Ectodermal cell (in vitro differentiated cells): Measurements from ENCODE around the gene GOLGA6L9. TPM values are rescaled to one million over a fixed set of nuclear protein-coding genes. Genes with fewer than 3 reads are reported as not detected.
"Not testable (repeated sequence)": the region's sequence is repeated elsewhere in the genome, so short reads cannot be mapped to it uniquely, and the experiment has no call there.

Experiments
- H3K27ac ChIP-seq: 2 replicates; pipeline ENCODE4 v1.7.0; 2013; ENCODE audit warnings: mild to moderate bottlenecking, low read depth, low read length; ENCODE audit not compliant: insufficient read depth, poor library complexity, severe bottlenecking
- H3K27me3 ChIP-seq: 2 replicates; pipeline ENCODE4 v1.7.0; 2013; ENCODE audit warnings: mild to moderate bottlenecking, low read length; ENCODE audit not compliant: insufficient read depth, control insufficient read depth, poor library complexity, severe bottlenecking
- H3K36me3 ChIP-seq: one replicate; pipeline ENCODE4 v1.7.0; 2013; ENCODE audit warnings: low read length; ENCODE audit not compliant: control insufficient read depth, insufficient read depth
- H3K4me1 ChIP-seq: one replicate; pipeline ENCODE4 v1.7.0; 2013; ENCODE audit warnings: low read length; ENCODE audit not compliant: control insufficient read depth, insufficient read depth
- H3K4me3 ChIP-seq: 2 replicates; pipeline ENCODE4 v1.7.0; 2013; ENCODE audit warnings: low read depth, low read length, control low read depth; ENCODE audit not compliant: insufficient read depth
- H3K9me3 ChIP-seq: 2 replicates; pipeline ENCODE4 v1.7.0; 2013; ENCODE audit warnings: mild to moderate bottlenecking, low read length, moderate library complexity; ENCODE audit not compliant: control insufficient read depth
- WGBS, 2 experiments: methylation state at CpG; one replicate each; pipeline ENCODE4 v1.1.7; 2013; ENCODE audit warnings: missing lambda C conversion rate in 2 of 2; 5-methylcytosine and 5-hydroxymethylcytosine counted together
- polyA plus RNA-seq, 4 experiments: library from polyadenylated mRNA; stranded (reverse); fragments of 50-300 nt; gene quantifications; one replicate each; pipeline ENCODE4 v1.2.3, GENCODE V29; 2013

Gene GOLGA6L9, protein sequence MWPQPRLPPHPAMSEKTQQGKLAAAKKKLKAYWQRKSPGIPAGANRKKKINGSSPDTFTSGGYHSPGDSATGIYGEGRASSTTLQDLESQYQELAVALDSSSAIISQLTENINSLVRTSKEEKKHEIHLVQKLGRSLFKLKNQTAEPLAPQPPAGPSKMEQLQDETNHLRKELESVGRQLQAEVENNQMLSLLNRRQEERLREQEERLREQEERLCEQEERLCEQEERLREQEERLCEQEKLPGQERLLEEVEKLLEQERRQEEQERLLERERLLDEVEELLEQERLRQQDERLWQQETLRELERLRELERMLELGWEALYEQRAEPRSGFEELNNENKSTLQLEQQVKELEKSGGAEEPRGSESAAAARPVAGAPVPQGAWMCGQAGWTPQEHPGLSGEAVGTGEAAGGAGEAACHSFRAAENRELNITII
- polyA plus RNA-seq (2013, experiment 1 of 4) = 10.7 TPM
- 10.6 TPM for polyA plus RNA-seq (2013, experiment 2 of 4)
- 9.2 TPM for polyA plus RNA-seq (2013, experiment 3 of 4)
- polyA plus RNA-seq (2013, experiment 4 of 4) = 10.1 TPM

DNA sequence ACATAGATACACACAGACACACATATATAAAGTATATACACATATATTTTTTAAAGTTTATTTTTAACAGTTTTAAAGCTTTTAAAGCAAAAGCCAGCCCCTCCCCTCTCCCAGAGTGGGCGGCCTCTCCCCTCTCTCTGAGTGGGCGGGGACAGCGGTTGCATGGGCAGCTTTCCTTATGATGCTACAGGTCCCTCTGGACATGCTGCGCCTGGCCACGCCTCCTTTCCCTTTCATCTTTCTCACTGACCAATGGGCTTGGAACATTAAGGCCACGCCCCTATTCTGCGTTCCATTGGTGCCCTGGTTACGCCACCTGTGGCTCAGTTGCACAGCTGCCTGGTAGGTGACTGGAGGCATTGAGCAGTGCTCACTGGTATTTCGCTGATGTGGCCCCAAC is at the start of gene GOLGA6L9:
TSS of gene GOLGA6L9 (plus strand) at position 124 of the 400 bp plus-strand sequence. CDS start at position 388, 264 bp downstream.
- H3K27ac ChIP-seq, H3K9me3 ChIP-seq, H3K27me3 ChIP-seq, H3K4me3 ChIP-seq, H3K4me1 ChIP-seq, H3K36me3 ChIP-seq: not testable (repeated sequence)
- 83 to 92% methylated on average over 3 to 5 of the region's 9 CpGs for WGBS, 2 experiments

DNA sequence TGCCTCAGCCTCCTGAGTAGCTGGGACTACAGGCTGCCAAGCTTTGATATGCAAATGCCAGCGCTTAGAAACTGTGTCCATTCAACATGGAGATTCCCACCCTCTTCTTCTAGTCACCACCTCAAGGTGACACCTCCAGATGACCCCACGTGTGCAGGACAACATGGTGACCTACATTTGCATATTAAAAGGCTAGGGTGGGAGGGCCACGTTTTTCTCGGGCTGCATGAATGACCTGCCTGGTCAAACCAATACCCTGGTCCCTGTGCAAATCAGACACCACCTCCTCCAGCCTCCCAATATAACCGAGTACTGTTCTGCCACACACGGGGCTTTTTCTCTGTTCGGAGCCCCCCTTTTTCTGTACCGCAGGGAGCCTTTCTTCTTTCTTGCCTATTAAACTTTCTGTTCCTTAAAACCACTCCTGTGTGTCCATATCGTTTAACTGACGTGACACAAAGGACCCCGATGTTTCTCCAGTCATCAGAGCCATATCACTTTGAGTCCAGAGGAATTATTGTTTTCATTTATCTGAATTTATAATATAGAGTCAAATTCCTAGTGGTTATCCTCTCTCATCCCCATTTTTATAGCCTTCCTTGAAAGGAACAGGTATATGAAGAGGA is 48.2 kb upstream of the GOLGA6L9 start:
- H3K4me3 ChIP-seq, H3K9me3 ChIP-seq, H3K27me3 ChIP-seq, H3K27ac ChIP-seq, H3K4me1 ChIP-seq, H3K36me3 ChIP-seq: not testable (repeated sequence)
- 62 to 65% methylated on average over 9 to 10 of the region's 11 CpGs for WGBS, 2 experiments

DNA sequence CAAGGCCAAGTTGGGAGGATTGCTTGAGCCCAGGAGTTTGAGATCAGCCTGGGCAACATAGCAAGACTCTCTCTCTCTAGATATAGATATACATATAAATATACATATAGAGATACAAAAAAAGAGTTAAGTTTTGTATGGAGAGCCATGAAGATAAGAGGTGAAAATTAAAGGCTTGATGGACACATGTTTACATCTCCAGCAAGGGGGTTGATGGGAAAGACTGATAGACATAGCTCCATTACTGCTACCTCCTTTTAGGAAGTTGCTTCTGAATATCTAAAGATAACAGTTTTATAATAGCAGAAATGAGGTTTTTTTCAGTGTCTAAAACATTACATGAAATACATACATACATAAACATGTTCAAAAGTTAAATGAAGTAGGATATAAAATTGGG is 42.4 kb upstream of the GOLGA6L9 start:
- H3K4me3 ChIP-seq, H3K9me3 ChIP-seq, H3K27me3 ChIP-seq, H3K27ac ChIP-seq, H3K36me3 ChIP-seq, H3K4me1 ChIP-seq: not testable (repeated sequence)

DNA sequence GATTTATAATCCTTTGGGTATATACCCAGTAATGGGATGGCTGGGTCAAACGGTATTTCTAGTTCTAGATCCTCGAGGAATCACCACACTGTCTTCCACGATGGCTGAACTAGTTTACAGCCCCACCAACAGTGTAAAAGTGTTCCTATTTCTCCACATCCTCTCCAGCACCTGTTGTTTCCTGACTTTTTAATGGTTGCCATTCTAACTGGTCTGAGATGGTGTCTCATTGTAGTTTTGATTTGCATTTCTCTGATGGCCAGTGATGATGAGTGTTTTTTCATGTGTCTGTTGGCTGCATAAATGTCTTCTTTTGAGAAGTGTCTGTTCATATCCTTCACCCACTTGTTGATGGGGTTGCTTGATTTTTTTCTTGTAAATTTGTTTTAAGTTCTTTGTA is 39.5 kb upstream of the GOLGA6L9 start:
- H3K36me3 ChIP-seq, H3K27ac ChIP-seq, H3K4me3 ChIP-seq, H3K4me1 ChIP-seq, H3K9me3 ChIP-seq, H3K27me3 ChIP-seq: not testable (repeated sequence)
- WGBS, 2 experiments = 87 to 88% methylated on average over 3 of the region's 3 CpGs

DNA sequence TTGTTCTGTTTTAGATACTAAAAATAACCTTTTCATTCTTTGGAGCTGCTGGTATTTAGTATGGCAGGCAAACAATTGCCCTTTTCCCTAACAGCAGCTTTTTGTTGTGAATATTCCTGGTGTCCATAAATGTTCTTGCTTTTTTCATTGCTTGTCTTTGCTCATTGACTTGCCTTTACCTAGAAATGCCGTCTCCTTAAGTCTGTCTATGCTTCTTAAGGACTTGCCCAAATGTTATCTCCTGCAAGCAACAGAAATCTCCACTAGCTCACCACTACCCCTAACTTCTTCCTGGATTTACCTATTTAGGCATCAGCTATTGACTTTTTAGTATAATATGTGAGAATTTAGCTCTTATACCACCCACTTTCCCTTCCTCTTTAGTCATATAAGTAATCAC is 37.5 kb upstream of the GOLGA6L9 start:
- H3K4me3 ChIP-seq, H3K27ac ChIP-seq, H3K9me3 ChIP-seq, H3K27me3 ChIP-seq, H3K36me3 ChIP-seq, H3K4me1 ChIP-seq: not testable (repeated sequence)
- WGBS, 2 experiments = 96 to 100% methylated on average over 1 of the region's 1 CpG

DNA sequence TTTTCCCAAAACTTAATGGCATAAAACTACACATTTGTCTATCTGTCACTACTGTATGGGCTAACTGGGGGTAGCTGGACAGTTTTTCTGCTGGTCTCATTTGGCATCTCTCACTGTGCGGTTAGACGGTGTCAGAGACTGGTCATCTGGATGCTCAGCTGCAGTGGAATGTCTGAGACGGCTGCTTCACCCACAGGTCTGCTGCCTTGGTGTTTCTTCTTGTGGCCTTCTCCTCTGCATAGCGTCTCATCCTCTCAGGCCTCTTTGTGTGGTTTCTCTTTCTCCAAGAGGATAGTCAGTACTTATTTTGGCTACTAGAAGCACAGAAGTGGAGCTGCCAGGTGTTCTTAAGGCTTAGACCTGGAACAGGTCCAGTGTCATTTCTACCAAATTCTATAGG is 35.9 kb upstream of the GOLGA6L9 start:
- Histone ChIP-seq H3K27ac (no peak overlapping the region), H3K27me3 (no peaks in the 10 kb centered on the region), H3K4me3 (no peak overlapping the region), H3K9me3 (no peaks in the 10 kb centered on the region), H3K4me1 (no peaks in the 10 kb centered on the region), H3K36me3 (no peaks in the 10 kb centered on the region)
- 95 to 98% methylated on average over 4 of the region's 4 CpGs for WGBS, 2 experiments

DNA sequence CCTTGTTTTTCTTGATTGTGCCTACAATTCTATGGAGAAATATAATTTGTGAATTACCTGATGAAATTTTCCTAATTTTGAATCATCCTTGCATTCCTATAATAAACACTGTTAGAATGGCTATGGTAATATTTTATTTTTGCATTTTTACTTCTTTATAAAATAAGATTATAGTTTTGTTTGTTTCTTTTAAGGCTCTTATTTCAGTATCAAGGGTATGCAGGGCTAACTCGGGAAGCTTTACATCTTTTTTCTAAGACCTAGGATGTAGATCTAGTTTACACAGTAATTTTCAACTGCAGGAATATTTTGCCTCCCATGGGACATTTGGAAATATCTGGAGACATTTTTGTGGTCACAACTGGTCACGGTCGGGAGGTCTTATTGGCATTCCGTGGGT is 33.8 kb upstream of the GOLGA6L9 start:
- not testable (repeated sequence) for H3K4me3 ChIP-seq, H3K9me3 ChIP-seq, H3K27me3 ChIP-seq, H3K27ac ChIP-seq, H3K36me3 ChIP-seq, H3K4me1 ChIP-seq
- no CpG with 5 or more reads among the region's 4 CpGs for WGBS, 2 experiments

DNA sequence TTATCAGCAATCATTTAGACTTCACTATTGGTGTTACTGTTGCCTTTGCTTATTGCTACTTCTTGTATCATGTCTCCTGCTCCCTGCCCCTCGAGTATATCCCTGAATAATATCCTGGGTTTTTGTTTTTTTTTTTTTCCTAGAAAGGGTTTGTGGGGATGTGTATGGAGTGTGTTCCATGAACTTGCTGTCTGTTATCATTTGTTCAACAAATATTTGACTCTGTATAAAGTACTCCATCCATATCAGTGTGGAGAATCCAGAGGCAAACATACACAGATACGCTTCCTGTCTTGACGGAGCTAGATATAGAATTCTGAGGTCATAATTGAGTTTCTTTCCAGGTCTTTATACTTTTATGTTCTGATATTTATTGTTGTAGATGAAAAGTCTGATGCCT is 31.8 kb upstream of the GOLGA6L9 start:
- 95 to 96% methylated on average over 3 of the region's 3 CpGs for WGBS, 2 experiments

DNA sequence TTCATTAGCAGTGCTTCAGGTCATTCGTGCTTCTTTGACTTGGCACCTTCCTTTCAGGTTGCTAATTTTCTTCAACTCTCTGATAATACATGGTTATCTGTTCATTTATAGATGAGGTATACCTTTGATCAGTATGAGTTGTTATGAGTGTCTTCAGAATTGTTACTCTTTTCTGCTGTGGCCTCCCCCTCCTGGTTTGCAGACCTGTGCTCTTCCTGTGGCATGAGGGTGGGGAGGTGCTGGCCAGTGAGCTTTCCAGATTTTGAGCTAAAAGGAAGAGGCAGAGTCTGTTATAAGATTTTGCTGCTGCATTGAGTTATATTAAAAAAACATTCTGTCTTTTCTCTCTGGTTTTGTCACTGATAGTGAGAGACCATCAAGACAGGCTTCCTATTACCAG is 30.8 kb upstream of the GOLGA6L9 start:
- Histone ChIP-seq H3K9me3 (no peaks in the 10 kb centered on the region), H3K27me3 (no peaks in the 10 kb centered on the region), H3K4me1 (no peaks in the 10 kb centered on the region), H3K4me3 (no peak overlapping the region), H3K27ac (no peak overlapping the region), H3K36me3 (no peaks in the 10 kb centered on the region)
- WGBS, 2 experiments = 80% methylated on average over 1 of the region's 1 CpG; no CpG with 5 or more reads in 1 of the 2 experiments

More for the DNA sequence above, 31.8 kb upstream of the GOLGA6L9 start:
- H3K27ac ChIP-seq = no peak overlapping the region
- H3K36me3 ChIP-seq = no peaks in the 10 kb centered on the region
- H3K4me1 ChIP-seq = no peaks in the 10 kb centered on the region
- no peaks in the 10 kb centered on the region for H3K27me3 ChIP-seq
- H3K9me3 ChIP-seq = no peaks in the 10 kb centered on the region
- no peak overlapping the region for H3K4me3 ChIP-seq

DNA sequence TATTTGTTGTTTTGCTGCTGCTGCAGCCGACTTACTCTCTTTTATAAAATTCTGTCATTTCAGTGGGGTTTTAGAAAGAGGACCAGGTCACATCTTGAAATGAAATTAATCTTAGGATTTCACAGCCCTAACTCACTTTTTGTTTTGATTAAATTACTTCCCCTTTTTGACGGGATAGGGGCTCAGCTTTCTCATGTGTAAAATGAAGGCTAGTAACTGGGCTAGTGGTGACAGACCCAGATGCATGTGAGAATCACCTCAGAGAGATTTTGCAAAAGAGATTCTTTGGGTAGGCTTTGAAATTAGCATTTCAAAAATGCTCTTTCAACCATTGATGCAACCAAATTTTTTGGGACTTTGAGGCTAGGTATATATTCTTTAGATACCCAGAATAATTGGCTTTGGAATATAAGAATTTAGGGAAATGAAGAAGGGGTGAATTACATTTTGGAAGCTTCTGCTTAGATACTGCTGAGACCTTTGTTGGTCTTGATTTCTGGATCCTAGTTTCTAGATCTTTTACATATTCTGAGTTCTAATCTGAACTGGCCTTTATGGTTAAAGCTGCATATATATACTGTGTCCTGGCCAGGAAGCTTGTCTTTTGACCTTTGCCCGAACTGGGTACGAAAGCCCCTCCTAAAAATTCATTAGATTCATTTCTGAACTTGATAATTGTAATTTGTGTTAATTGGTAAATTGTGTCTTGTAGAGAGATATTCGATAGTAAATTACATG is 30.1 kb upstream of the GOLGA6L9 start:
- not testable (repeated sequence) for H3K4me1 ChIP-seq, H3K27ac ChIP-seq, H3K4me3 ChIP-seq, H3K36me3 ChIP-seq, H3K27me3 ChIP-seq, H3K9me3 ChIP-seq
- 76 to 83% methylated on average over 4 to 5 of the region's 5 CpGs for WGBS, 2 experiments
